GM12878 (cell line): ENCODE results near the gene SYN1. TPM values are rescaled to one million over a fixed set of nuclear protein-coding genes. Genes with fewer than 3 reads are reported as not detected.
"Not testable (repeated sequence)": the region's sequence is repeated elsewhere in the genome, so short reads cannot be mapped to it uniquely, and the experiment has no call there.

Experiments used
- ATAC-seq: fragments of 200-7000 bp; cut with Tn5 transposase; 3 replicates; pipeline ENCODE4 v1.9.1; 2020; ENCODE audit warnings: mild to moderate bottlenecking, moderate library complexity
- BruUV-seq: library from RNA; stranded (reverse); fragments of 400-500 nt; replicated peaks from 2 replicates; lab custom pipeline; 2021; lab: Mats Ljungman, UMichigan
- CTCF ChIA-PET: fragments of 300-600 bp; sonication (Branson Sonifier 250); formaldehyde crosslinking; extraction: SDS; loops from one replicate; lab custom pipeline; 2021; ENCODE audit warnings: inconsistent platforms; lab: Yijun Ruan, JAX
- POLR2A ChIA-PET: fragments of 350-600 bp; formaldehyde crosslinking; extraction: SDS; loops from one replicate; lab custom pipeline; 2021; ENCODE audit warnings: inconsistent platforms; lab: Charles Lee
- RAD21 ChIA-PET: fragments of 300-600 bp; sonication (Branson Sonifier 250); formaldehyde crosslinking; loops from one replicate; lab custom pipeline; 2023; ENCODE audit warnings: antibody characterized with exemption; ENCODE audit not compliant: unreplicated experiment; lab: Charles Lee
- SMC1A ChIA-PET: fragments of 300-600 bp; sonication (Branson Sonifier 250); formaldehyde crosslinking; loops from one replicate; lab custom pipeline; 2023; ENCODE audit not compliant: unreplicated experiment, uncharacterized antibody; lab: Charles Lee
- DNase-seq: peaks from one replicate; pipeline ENCODE4 v3.0.0-alpha.2; 2011; ENCODE audit warnings: low read depth, low spot score
- FAIRE-seq: peaks from 3 replicates; lab custom pipeline; 2011; peaks lifted over from hg19 to GRCh38; lab: Jason Lieb, UNC
- H2AFZ ChIP-seq: 2 replicates; pipeline ENCODE4 v1.6.0; 2011; ENCODE audit warnings: low read depth, low read length, control low read depth; ENCODE audit not compliant: control insufficient read depth
- H3K27ac ChIP-seq: 2 replicates; pipeline ENCODE4 v1.5.1; 2011; ENCODE audit warnings: control low read depth; ENCODE audit not compliant: control insufficient read depth, insufficient read depth
- H3K27me3 ChIP-seq, 2 experiments: replicated peaks in 1 of 2; 2 replicates each; pipeline versions ENCODE4 v1.6.0 to v1.6.1; 2011; ENCODE audit warnings: low read length in 1 of 2; ENCODE audit not compliant: control insufficient read depth in 2 of 2, insufficient read depth in 2 of 2
- H3K36me3 ChIP-seq, 2 experiments: 2 replicates each; pipeline ENCODE4 v1.5.1; 2011; ENCODE audit warnings: low read length in 1 of 2; ENCODE audit not compliant: control insufficient read depth in 2 of 2, insufficient read depth in 2 of 2
- H3K4me1 ChIP-seq: 2 replicates; pipeline ENCODE4 v1.6.1; 2011; ENCODE audit warnings: mild to moderate bottlenecking, low read length, moderate library complexity, mixed read lengths; ENCODE audit not compliant: control insufficient read depth, insufficient read depth
- H3K4me2 ChIP-seq: 2 replicates; pipeline ENCODE4 v1.6.0; 2011; ENCODE audit warnings: control low read depth; ENCODE audit not compliant: control insufficient read depth, insufficient read depth
- H3K4me3 ChIP-seq: fragments of 200-600 bp; sonication (generic); 2 replicates; pipeline ENCODE4 v1.5.1; 2016
- H3K79me2 ChIP-seq: 2 replicates; pipeline ENCODE4 v1.6.0; 2011; ENCODE audit warnings: low read length; ENCODE audit not compliant: control insufficient read depth, insufficient read depth
- H3K9ac ChIP-seq: 2 replicates; pipeline ENCODE4 v1.8.0; 2011; ENCODE audit warnings: low read length, control low read depth, mixed read lengths; ENCODE audit not compliant: control insufficient read depth, insufficient read depth
- H3K9me3 ChIP-seq: replicated peaks from 3 replicates; pipeline ENCODE4 v1.5.1; 2011; ENCODE audit warnings: mild to moderate bottlenecking, low read length; ENCODE audit not compliant: control insufficient read depth, insufficient read depth
- H4K20me1 ChIP-seq: 2 replicates; pipeline ENCODE4 v1.6.0; 2011; ENCODE audit not compliant: control insufficient read depth, insufficient read depth
- EZH2 ChIP-seq: IDR thresholded peaks from 2 replicates; pipeline ENCODE4 v1.6.1; 2012; ENCODE audit warnings: low read depth, mild to moderate bottlenecking, control low read depth, inconsistent platforms, low read length, borderline replicate concordance; ENCODE audit not compliant: control insufficient read depth
- POU2F2 ChIP-seq: IDR thresholded peaks from 3 replicates; pipeline ENCODE4 v1.6.1; 2011; ENCODE audit warnings: low read depth, mild to moderate bottlenecking, low read length, borderline replicate concordance
- WGBS: methylation state at CpG from one replicate; pipeline ENCODE4 v1.1.6; 2016; ENCODE audit warnings: low lambda C conversion rate; ENCODE audit not compliant: insufficient replicate concordance, insufficient coverage; ENCODE audit errors: missing lambda C conversion rate; 5-methylcytosine and 5-hydroxymethylcytosine counted together
- in situ Hi-C: fragments of 300-500 bp; cut with MboI; formaldehyde crosslinking; loops from 9 replicates; pipeline ENCODE4 v1.14.3; 2018; ENCODE audit warnings: mixed read lengths
- intact Hi-C: fragments of 100-400 bp; cut with micrococcal nuclease; formaldehyde crosslinking; loops from one replicate; pipeline ENCODE4 v1.14.2; 2022; ENCODE audit not compliant: unreplicated experiment
- polyA plus RNA-seq, 11 experiments: library from polyadenylated mRNA; depleted of rRNA in 4 of 11; unstranded in 6 of 11; stranded (reverse) in 5 of 11; fragments of >200 nt; fragmentation: Nextera tagmentation in 4 of 11; fragmentation: Illumina TruSeq in 1 of 11; extraction: Ambion mirVana in 4 of 11; extraction: Trizol in 1 of 11; gene quantifications; 1 replicate in 1 of 11; 2 replicates in 10 of 11; pipeline versions ENCODE4 v1.2.1 to v1.2.3, GENCODE V29; 2011 to 2016; ENCODE audit warnings: inconsistent platforms in 2 of 11, missing spikeins in 2 of 11, low read depth in 1 of 11
- total RNA-seq, 4 experiments: library from RNA; depleted of rRNA in 3 of 4; stranded (reverse); fragments of >200 nt in 3 of 4; fragmentation: Illumina TruSeq in 1 of 4; extraction: Trizol in 1 of 4; gene quantifications; 2 replicates each; pipeline versions ENCODE4 v1.2.1 to v1.2.3, GENCODE V29; 2013 to 2021
- TF ChIP-seq, protein P1 (sequence below): IDR thresholded peaks from 2 replicates; pipeline ENCODE4 v1.6.1; 2011; ENCODE audit warnings: mild to moderate bottlenecking, low read depth, low read length, moderate library complexity; ENCODE audit not compliant: insufficient replicate concordance
- TF ChIP-seq, protein P2 (sequence below): fragments of 450-650 bp; IDR thresholded peaks from 2 replicates; pipeline ENCODE4 v1.6.1; 2018; ENCODE audit warnings: borderline replicate concordance, mild to moderate bottlenecking; ENCODE audit not compliant: partially characterized antibody
- TF ChIP-seq, protein P3 (sequence below): fragments of 450-650 bp; IDR thresholded peaks from 2 replicates; pipeline ENCODE4 v1.6.1; 2016; ENCODE audit warnings: mild to moderate bottlenecking
- TF ChIP-seq, protein P4 (sequence below): IDR thresholded peaks from 2 replicates; pipeline ENCODE4 v1.6.1; 2012; ENCODE audit warnings: low read length, inconsistent platforms

Gene SYN1
- total and polyA plus RNA-seq, 10 of the 15 experiments (the other 5 are each of a cell fraction or from before 2014, with no cell fraction given) = 0.09 to 0.57 (median 0.16) TPM; not detected in 3

DNA sequence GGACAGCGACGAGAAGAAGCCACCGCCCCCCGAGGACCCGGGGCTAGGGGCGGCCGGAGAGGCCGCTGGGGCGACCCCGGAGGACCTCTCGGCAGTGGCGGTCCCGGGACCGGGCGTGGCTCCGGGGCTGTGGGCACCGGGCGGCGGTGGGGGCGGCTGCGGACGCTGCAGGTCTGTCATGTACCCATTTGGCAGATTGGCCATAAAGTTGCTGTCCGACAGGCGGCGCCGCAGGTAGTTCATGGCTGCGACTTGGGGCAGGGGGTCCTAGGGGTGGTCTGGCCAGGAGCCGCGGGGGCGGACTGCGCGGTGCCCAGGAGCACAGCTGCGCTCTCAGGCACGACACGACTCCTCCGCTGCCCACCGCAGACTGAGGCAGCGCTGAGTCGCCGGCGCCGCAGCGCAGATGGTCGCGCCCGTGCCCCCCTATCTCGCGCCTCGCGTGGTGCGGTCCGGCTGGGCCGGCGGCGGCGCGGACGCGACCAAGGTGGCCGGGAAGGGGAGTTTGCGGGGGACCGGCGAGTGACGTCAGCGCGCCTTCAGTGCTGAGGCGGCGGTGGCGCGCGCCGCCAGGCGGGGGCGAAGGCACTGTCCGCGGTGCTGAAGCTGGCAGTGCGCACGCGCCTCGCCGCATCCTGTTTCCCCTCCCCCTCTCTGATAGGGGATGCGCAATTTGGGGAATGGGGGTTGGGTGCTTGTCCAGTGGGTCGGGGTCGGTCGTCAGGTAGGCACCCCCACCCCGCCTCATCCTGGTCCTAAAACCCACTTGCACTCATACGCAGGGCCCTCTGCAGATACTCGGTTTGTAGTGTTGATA is at the start of gene SYN1 (continued):
- TF ChIP-seq, protein P1, sequence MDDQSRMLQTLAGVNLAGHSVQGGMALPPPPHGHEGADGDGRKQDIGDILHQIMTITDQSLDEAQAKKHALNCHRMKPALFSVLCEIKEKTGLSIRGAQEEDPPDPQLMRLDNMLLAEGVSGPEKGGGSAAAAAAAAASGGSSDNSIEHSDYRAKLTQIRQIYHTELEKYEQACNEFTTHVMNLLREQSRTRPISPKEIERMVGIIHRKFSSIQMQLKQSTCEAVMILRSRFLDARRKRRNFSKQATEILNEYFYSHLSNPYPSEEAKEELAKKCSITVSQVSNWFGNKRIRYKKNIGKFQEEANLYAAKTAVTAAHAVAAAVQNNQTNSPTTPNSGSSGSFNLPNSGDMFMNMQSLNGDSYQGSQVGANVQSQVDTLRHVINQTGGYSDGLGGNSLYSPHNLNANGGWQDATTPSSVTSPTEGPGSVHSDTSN = no peak
- TF ChIP-seq EZH2 = no peak
- TF ChIP-seq, protein P2, sequence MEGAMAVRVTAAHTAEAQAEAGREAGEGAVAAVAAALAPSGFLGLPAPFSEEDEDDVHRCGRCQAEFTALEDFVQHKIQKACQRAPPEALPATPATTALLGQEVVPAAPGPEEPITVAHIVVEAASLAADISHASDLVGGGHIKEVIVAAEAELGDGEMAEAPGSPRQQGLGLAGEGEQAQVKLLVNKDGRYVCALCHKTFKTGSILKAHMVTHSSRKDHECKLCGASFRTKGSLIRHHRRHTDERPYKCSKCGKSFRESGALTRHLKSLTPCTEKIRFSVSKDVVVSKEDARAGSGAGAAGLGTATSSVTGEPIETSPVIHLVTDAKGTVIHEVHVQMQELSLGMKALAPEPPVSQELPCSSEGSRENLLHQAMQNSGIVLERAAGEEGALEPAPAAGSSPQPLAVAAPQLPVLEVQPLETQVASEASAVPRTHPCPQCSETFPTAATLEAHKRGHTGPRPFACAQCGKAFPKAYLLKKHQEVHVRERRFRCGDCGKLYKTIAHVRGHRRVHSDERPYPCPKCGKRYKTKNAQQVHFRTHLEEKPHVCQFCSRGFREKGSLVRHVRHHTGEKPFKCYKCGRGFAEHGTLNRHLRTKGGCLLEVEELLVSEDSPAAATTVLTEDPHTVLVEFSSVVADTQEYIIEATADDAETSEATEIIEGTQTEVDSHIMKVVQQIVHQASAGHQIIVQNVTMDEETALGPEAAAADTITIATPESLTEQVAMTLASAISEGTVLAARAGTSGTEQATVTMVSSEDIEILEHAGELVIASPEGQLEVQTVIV = no peak
- TF ChIP-seq, protein P3, sequence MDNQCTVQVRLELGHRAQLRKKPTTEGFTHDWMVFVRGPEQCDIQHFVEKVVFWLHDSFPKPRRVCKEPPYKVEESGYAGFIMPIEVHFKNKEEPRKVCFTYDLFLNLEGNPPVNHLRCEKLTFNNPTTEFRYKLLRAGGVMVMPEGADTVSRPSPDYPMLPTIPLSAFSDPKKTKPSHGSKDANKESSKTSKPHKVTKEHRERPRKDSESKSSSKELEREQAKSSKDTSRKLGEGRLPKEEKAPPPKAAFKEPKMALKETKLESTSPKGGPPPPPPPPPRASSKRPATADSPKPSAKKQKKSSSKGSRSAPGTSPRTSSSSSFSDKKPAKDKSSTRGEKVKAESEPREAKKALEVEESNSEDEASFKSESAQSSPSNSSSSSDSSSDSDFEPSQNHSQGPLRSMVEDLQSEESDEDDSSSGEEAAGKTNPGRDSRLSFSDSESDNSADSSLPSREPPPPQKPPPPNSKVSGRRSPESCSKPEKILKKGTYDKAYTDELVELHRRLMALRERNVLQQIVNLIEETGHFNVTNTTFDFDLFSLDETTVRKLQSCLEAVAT = no peak
- TF ChIP-seq, protein P4, sequence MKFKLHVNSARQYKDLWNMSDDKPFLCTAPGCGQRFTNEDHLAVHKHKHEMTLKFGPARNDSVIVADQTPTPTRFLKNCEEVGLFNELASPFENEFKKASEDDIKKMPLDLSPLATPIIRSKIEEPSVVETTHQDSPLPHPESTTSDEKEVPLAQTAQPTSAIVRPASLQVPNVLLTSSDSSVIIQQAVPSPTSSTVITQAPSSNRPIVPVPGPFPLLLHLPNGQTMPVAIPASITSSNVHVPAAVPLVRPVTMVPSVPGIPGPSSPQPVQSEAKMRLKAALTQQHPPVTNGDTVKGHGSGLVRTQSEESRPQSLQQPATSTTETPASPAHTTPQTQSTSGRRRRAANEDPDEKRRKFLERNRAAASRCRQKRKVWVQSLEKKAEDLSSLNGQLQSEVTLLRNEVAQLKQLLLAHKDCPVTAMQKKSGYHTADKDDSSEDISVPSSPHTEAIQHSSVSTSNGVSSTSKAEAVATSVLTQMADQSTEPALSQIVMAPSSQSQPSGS = peak; percentile 60; the same call in 1 of the 2 replicates
- TF ChIP-seq POU2F2 = no peak

DNA sequence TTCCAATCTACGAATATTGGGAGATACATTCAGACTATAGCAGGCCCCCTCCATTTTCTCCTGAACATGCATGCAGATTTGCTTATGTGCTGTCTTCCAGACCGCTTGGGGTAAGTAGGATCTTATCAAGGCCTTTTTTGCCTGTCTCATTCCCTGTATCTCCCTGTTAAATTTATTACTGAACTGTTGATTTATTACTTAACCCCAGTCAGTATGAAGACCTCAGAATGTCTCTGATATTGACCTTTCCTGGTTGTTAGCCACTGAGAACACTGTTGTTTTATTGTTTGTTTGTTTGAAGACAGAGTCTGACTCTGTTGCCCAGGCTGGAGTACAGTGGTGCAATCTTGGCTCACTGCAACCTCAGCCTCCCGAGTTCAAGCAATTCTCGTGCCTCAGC is 46.1 kb upstream of the SYN1 start:
- H3K36me3 ChIP-seq, ATAC-seq, RAD21 ChIA-PET, H3K9me3 ChIP-seq, H3K4me3 ChIP-seq, H2AFZ ChIP-seq, BruUV-seq, H3K27ac ChIP-seq, DNase-seq, CTCF ChIA-PET, intact Hi-C loops, H3K79me2 ChIP-seq, H4K20me1 ChIP-seq, H3K4me1 ChIP-seq, H3K4me2 ChIP-seq, SMC1A ChIA-PET, POLR2A ChIA-PET, in situ Hi-C loops, H3K27me3 ChIP-seq, H3K9ac ChIP-seq, FAIRE-seq: not testable (repeated sequence)
- 16% methylated on average over 4 of the region's 4 CpGs for WGBS
